Activated CD4-positive, alpha-beta T cell treated with anti-CD3 and anti-CD28 coated beads, Interleukin-2, amount 50 U/mL, for 4 hours (primary cell): ENCODE results near the gene PDAP1.
"Not testable (repeated sequence)": the region's sequence is repeated elsewhere in the genome, so short reads cannot be mapped to it uniquely, and the experiment has no call there.

Experiments used
- DNase-seq, 2 experiments: peaks; one replicate each; pipeline ENCODE4 v3.0.0-alpha.2; 2020

PDAP1 gene

GRCh38 chr7:99374111-99375064 is 34.0 kb downstream of the PDAP1 start, which contains the start of gene ARPC1B:
ARPC1B (plus strand) TSS chr7:99374730; CDS start chr7:99385715, 10,985 bp downstream.
- DNase-seq = peak; percentile 79 to 83

GRCh38 chr7:99373091-99374066 is 35.0 kb downstream of the PDAP1 start:
- no peak for DNase-seq

GRCh38 chr7:99372275-99373090 is 35.9 kb downstream of the PDAP1 start:
- DNase-seq = no peak

GRCh38 chr7:99371376-99371920 is 36.9 kb downstream of the PDAP1 start:
- DNase-seq = no peak

DNA sequence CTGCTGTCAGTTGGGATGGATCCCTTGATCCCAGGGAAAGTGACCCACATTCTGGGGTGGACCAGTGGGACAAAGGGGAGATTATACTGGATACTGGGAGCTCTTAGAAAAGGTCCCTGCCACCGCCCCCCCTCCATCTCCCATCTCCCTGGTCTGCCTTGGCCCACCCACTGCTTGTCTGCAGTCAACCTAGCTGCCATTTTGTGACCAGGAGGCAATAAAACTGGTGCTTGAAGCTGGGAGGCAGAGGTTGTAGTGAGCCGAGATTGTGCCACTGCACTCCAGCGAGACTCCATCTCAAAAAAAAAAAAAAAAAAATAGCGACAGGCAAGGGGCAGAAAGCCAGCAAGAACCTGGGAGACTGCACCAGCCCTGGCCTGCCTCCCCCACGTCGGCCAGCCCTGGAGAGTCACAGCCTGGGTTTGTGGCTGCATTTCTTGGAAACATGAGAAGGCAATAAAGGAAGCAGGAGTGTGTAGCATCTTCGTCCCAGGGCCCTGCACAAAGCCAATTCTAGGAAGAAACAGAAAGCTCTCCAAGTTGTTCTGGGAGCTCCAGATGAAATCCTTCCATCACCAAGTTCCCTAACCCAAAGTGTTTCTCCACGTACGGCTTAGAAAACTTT is 38.5 kb downstream of the PDAP1 start:
- no peak for DNase-seq

DNA sequence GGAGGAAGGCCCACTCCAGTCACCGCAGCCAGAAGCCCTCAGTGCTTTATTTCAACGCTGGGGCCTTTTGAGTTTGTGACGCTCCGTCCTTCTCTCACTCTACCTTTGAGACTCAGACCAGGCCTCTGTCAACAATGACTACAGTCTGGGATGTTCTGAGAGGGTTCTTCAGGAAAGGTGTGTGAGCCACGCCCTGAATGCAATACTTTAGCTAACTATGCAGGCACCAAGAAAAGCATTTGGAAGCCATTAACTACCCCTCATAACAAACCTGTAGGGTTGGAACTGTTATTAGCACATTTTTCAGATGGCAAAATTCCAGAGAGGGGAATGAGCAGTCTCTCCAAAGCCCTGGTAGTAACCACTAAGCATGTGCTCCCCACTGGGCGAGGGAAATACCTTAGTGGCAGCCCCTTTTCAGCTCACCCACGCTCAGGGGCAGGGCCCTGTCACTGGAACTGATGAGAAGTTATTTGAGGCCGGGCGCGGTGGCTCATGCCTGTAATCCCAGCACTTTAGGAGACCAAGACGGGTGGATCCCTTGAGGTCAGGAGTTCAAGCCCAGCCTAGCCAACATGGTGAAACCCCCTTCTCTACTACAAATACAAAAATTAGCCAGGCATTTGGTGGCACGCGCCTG is 39.5 kb downstream of the PDAP1 start:
- no peak for DNase-seq

GRCh38 chr7:99366646-99367045 is 41.8 kb downstream of the PDAP1 start:
- no peak for DNase-seq

DNA sequence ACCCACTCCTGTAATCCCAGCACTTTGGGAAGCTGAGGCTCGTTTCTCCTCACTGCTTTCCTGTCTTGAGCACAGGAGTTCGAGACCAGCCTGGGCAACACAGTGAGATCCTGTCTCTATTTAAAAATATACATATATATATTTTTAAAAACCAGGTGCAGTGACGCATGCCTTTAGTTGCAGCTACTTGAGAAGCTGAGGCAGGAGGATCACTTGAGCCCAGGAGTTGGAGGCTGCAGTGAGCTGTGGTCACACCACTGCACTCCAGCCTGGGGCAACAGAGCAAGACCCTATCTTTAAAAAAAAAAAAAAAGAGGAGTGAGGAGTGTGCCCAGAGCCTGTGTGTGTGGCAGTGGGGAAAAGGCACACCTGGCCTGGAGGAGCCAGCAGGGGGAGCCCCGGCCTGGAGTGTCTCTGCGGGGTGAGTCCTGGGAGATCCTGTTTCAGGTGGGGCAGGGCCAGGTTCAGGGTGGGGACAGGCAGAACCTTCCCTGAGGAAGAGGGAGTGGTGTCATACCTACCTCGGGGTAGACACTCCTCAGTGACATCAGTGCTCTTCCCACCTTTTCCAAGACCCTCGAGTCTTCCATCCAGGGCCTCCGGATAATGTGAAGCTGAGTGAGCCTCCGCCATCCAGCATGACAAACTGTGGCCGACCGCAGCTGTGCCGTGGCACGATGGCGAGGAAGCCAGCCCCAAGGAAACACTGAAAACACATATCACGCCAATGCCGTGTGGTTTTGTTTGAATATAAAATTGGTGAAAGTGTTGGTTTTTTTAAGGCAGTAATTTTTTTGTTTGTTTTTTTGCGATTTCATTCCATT is 42.9 kb downstream of the PDAP1 start:
- peak; percentile 68 to 70 for DNase-seq

- no peak for DNase-seq
Observed at GRCh38 chr7:99363286-99363685, 45.1 kb downstream of the PDAP1 start.

DNA sequence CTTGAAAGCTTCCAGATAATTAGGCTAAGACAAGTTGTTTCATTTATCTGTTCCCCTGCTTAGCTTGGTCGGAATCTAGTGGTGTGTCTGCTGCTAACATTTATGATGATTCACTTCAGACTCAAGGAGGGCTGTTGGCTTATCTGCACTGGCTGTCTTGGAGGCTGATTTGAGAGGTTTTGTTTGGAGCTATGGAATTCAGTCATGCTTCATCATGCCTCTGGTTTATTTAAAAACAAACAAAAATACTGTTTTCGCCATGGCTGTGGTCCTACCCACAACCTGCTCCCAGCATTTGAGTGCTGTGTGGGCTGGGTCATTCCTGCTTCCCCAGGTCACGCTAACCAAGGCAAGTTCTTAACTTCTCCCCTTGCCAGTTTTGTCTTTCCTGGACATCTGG is 45.6 kb downstream of the PDAP1 start:
- no peak for DNase-seq

- no peak for DNase-seq
Observed at GRCh38 chr7:99359465-99360154, 48.8 kb downstream of the PDAP1 start.

- not testable (repeated sequence) for DNase-seq
Observed at GRCh38 chr7:99358521-99358920, 49.9 kb downstream of the PDAP1 start.

DNA sequence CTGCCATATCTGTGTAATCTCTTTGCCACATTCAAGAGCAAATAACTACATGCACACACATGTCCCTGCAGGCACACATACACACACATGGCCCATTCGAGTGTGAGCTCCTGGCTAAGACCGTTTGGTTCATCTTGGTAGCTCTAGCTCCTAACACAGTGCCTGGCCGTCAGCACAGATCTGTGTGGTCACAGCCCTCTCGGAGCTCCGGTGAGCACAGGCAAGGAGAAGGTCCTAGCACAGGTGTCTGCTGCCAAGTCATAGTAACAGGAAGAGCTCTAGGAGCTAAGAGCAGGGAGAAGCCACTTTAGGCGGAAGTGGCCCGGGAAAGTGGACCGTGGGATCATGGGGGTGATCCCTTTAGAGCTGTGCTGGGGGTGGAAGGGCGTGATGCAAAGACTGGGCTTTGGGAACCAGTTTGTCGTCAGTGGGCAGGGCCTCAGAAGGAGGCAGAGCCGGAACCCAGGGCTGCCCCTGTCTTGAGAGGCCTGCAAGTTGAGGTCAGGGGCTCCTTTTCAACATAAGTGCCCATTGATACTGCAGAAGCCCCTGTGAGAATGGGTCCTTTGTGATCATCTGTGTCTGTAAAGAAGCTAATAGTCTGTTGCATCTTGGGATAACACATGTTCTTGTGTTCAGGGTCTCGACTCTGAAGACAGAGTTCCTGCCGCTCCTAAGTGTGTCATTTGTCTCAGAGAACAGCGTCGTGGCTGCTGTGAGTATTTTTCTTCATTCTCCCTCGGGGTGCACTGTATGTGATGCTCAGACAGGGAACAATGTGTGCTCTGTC is 50.5 kb downstream of the PDAP1 start:
- no peak for DNase-seq

DNA sequence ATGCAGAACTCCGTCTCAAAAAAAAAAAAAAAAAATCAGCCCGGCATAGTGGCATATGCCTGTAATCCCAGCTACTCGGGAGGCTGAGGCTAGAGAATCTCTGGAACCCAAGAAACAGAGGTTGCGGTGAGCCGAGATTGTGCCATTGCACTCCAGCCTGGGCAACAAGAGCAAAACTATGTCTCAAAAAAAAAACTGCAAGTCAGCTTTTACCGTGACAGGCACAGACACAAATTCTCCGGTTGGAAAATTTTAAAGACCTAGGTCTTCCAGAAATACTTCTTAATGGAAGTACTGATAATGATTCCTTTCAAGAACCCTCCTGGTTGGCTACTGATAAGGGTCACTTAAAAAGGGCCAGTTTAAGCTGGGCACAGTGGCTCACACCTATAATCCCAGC is 53.3 kb downstream of the PDAP1 start:
- DNase-seq = no peak

DNA sequence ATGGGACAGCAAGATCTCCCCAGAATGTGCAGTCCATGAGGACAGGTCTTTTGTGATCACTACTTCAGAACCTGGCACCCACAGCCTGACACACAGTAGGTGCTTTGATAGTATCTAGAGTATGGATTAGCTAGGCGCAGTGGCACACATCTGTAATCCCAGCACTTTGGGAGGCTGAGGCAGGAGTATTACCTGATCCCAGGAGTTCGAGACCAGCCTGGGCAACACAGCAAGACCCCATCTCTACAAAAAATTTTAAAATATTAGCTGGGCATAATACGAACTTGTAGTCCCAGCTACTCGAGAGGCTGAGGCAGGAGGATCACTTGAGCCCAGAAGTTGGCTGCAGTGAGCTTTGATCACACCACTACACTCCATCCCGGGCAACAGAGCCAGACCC is 56.1 kb downstream of the PDAP1 start:
- no peak for DNase-seq

DNA sequence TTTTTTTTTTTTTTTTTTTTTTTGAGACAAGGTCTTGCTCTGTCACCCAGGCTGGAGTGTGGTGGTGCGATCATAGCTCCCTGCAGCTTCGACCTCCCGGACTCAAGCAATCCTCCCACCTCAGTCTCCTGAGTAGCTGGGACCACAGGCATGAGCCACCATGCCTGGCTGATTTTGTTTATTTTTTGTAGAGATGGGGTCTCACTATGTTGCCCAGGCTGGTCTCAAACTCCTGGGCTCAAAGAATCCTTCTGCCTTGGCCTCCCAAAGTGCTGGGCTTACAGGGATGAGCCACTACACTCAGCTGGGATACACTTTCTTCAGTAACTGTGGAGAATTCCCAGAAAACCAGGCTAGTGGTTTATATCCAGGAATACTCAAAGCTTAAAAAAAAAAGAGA is 57.8 kb downstream of the PDAP1 start:
- not testable (repeated sequence) for DNase-seq
